GM23338 (cell line): ENCODE measurements around the gene WDR19. TPM values are rescaled to one million over a fixed set of nuclear protein-coding genes. Genes with fewer than 3 reads are reported as not detected.

ENCODE experiments used
- ATAC-seq: fragments of 200-7000 bp; cut with Tn5 transposase; 3 replicates; pipeline ENCODE4 v1.9.1; 2020
- DNase-seq: peaks from one replicate; pipeline ENCODE4 v3.0.0-alpha.2; 2015; ENCODE audit warnings: low spot score
- H2AFZ ChIP-seq: fragments of 200-600 bp; sonication (generic); 2 replicates; pipeline ENCODE4 v1.8.0; 2016; ENCODE audit warnings: antibody characterized with exemption, mild to moderate bottlenecking, moderate library complexity
- H3F3A ChIP-seq: fragments of 200-600 bp; sonication (generic); replicated peaks from 2 replicates; pipeline ENCODE4 v1.8.0; 2017; ENCODE audit warnings: antibody characterized with exemption, mixed run types, low read depth
- H3K27ac ChIP-seq: fragments of 200-600 bp; sonication (generic); 2 replicates; pipeline ENCODE4 v1.6.1; 2016; ENCODE audit warnings: low read depth
- H3K27me3 ChIP-seq: fragments of 200-600 bp; sonication (generic); 2 replicates; pipeline ENCODE4 v1.8.0; 2016; ENCODE audit warnings: mild to moderate bottlenecking, mixed run types, moderate library complexity; ENCODE audit not compliant: insufficient read depth
- H3K36me3 ChIP-seq: fragments of 200-600 bp; sonication (generic); 2 replicates; pipeline ENCODE4 v1.8.0; 2016; ENCODE audit warnings: mild to moderate bottlenecking; ENCODE audit not compliant: insufficient read depth
- H3K4me1 ChIP-seq: fragments of 200-600 bp; sonication (generic); 2 replicates; pipeline ENCODE4 v1.8.0; 2016; ENCODE audit warnings: mild to moderate bottlenecking, moderate library complexity; ENCODE audit not compliant: insufficient read depth
- H3K4me2 ChIP-seq: fragments of 200-600 bp; sonication (generic); 2 replicates; pipeline ENCODE4 v1.7.1; 2017; ENCODE audit warnings: mixed run types
- H3K4me3 ChIP-seq: fragments of 200-600 bp; sonication (generic); 2 replicates; pipeline ENCODE4 v1.6.1; 2016; ENCODE audit warnings: mixed run types
- H3K79me2 ChIP-seq: fragments of 200-600 bp; sonication (generic); replicated peaks from 2 replicates; pipeline ENCODE4 v1.8.0; 2017; ENCODE audit warnings: mild to moderate bottlenecking; ENCODE audit not compliant: insufficient read depth
- H3K9me2 ChIP-seq: fragments of 200-600 bp; sonication (generic); 2 replicates; pipeline ENCODE4 v1.8.0; 2017; ENCODE audit not compliant: insufficient read depth
- H4K20me1 ChIP-seq: fragments of 200-600 bp; sonication (generic); replicated peaks from 2 replicates; pipeline ENCODE4 v1.8.0; 2017; ENCODE audit warnings: mild to moderate bottlenecking; ENCODE audit not compliant: insufficient read depth
- H3K27ac Mint-ChIP-seq: 2 replicates; pipeline ENCODE4 v1.8.0; 2020; ENCODE audit warnings: inconsistent platforms, mild to moderate bottlenecking, moderate library complexity, mixed read lengths
- H3K27me3 Mint-ChIP-seq: 3 replicates; pipeline ENCODE4 v1.8.0; 2022; ENCODE audit warnings: low read depth, mild to moderate bottlenecking, moderate library complexity, mixed read lengths, inconsistent platforms; ENCODE audit not compliant: insufficient read depth, poor library complexity
- H3K36me3 Mint-ChIP-seq: 3 replicates; pipeline ENCODE4 v1.8.0; 2021; ENCODE audit warnings: low read depth, mild to moderate bottlenecking, inconsistent platforms, moderate library complexity, mixed read lengths
- H3K4me1 Mint-ChIP-seq: 3 replicates; pipeline ENCODE4 v1.8.0; 2020; ENCODE audit warnings: mild to moderate bottlenecking, inconsistent platforms, mixed read lengths
- H3K4me3 Mint-ChIP-seq: 3 replicates; pipeline ENCODE4 v1.8.0; 2021; ENCODE audit warnings: moderate library complexity, mild to moderate bottlenecking, inconsistent platforms, mixed read lengths
- H3K9me3 Mint-ChIP-seq: 3 replicates; pipeline ENCODE4 v1.8.0; 2020; ENCODE audit warnings: moderate library complexity, mild to moderate bottlenecking, inconsistent platforms, mixed read lengths
- CREB1 ChIP-seq: fragments of 250-450 bp; sonication (Bioruptor Pico); IDR thresholded peaks from 2 replicates; pipeline ENCODE4 v1.5.0; 2020; ENCODE audit warnings: low read depth, mild to moderate bottlenecking, moderate library complexity
- CTCF ChIP-seq, 2 experiments: fragments of 200-600 bp in 1 of 2; sonication (generic) in 1 of 2; conservative IDR thresholded peaks; 2 replicates each; pipeline versions ENCODE4 v1.5.1 to v1.6.1; 2016 to 2017; ENCODE audit warnings: antibody characterized with exemption in 2 of 2, low read depth in 2 of 2, mild to moderate bottlenecking in 2 of 2, moderate library complexity in 1 of 2
- ETS1 ChIP-seq: IDR thresholded peaks from 2 replicates; pipeline ENCODE4 v1.6.1; 2016; ENCODE audit warnings: antibody characterized with exemption
- EZH2 ChIP-seq: fragments of 200-600 bp; sonication (generic); IDR thresholded peaks from one replicate; pipeline ENCODE4 v1.8.0; 2017; ENCODE audit warnings: antibody characterized with exemption, mild to moderate bottlenecking, low read depth; ENCODE audit not compliant: unreplicated experiment
- EZH2phosphoT487 ChIP-seq: fragments of 200-600 bp; sonication (generic); IDR thresholded peaks from one replicate; pipeline ENCODE4 v1.8.1; 2018; ENCODE audit warnings: antibody characterized with exemption; ENCODE audit not compliant: unreplicated experiment
- JUNB ChIP-seq: IDR thresholded peaks from one replicate; pipeline ENCODE4 v1.6.1; 2016; ENCODE audit warnings: antibody characterized with exemption; ENCODE audit not compliant: unreplicated experiment
- NANOG ChIP-seq: IDR thresholded peaks from 2 replicates; pipeline ENCODE4 v1.6.1; 2016; ENCODE audit warnings: antibody characterized with exemption, borderline replicate concordance
- POLR2AphosphoS5 ChIP-seq: IDR thresholded peaks from 2 replicates; pipeline ENCODE4 v1.6.1; 2016; ENCODE audit warnings: antibody characterized with exemption, low read depth
- REST ChIP-seq: IDR thresholded peaks from one replicate; pipeline ENCODE4 v1.6.1; 2018; ENCODE audit warnings: antibody characterized with exemption; ENCODE audit not compliant: unreplicated experiment
- STAT1 ChIP-seq: IDR thresholded peaks from one replicate; pipeline ENCODE4 v1.6.1; 2016; ENCODE audit warnings: antibody characterized with exemption; ENCODE audit not compliant: unreplicated experiment
- ZNF114 ChIP-seq: fragments of 250-450 bp; sonication (Bioruptor Pico); IDR thresholded peaks from 2 replicates; pipeline ENCODE4 v1.5.0; 2020; ENCODE audit warnings: mild to moderate bottlenecking, moderate library complexity
- ZNF331 ChIP-seq: fragments of 250-450 bp; sonication (Bioruptor Pico); IDR thresholded peaks from 2 replicates; pipeline ENCODE4 v1.5.0; 2020; ENCODE audit warnings: low read depth, mild to moderate bottlenecking, moderate library complexity
- ZNF462 ChIP-seq: fragments of 250-450 bp; sonication (Bioruptor Pico); IDR thresholded peaks from 2 replicates; pipeline ENCODE4 v1.5.0; 2020; ENCODE audit warnings: mild to moderate bottlenecking, moderate library complexity
- polyA plus RNA-seq: library from polyadenylated mRNA; unstranded; fragments of >200 nt; fragmentation: Nextera tagmentation; extraction: Ambion mirVana; gene quantifications from 2 replicates; pipeline ENCODE4 v1.2.1, GENCODE V29; 2016
- total RNA-seq: library from RNA; depleted of rRNA; stranded (reverse); fragments of >200 nt; shearing (Covaris generic); gene quantifications from 2 replicates; pipeline ENCODE4 v1.2.3, GENCODE V29; 2014

WDR19 gene
- total and polyA plus RNA-seq, 2 experiments from 2014 or later: 17.2 to 23.7 TPM

- H3F3A ChIP-seq: no peaks in the 10 kb centered on the region
- H3K4me1 ChIP-seq: no peaks in the 10 kb centered on the region
- TF ChIP-seq STAT1: no peak
- no peak for TF ChIP-seq NANOG
- TF ChIP-seq EZH2: no peak
- no peak for TF ChIP-seq ZNF114 (CRISPR knock-in tag)
- no peak for TF ChIP-seq ZNF462 (CRISPR knock-in tag)
- TF ChIP-seq EZH2phosphoT487: no peak
- no peak for TF ChIP-seq ZNF331 (CRISPR knock-in tag)
- no peak for TF ChIP-seq JUNB
- no peak for TF ChIP-seq REST
- TF ChIP-seq CTCF (conservative IDR thresholded peaks at IDR 0.05; ENCODE audit: low read depth in 2 of 2): no peak
- TF ChIP-seq ETS1: no peak
- TF ChIP-seq CREB1 (CRISPR knock-in tag): no peak
- no peak for TF ChIP-seq POLR2AphosphoS5
- H3K9me2 ChIP-seq: no peaks in the 10 kb centered on the region
- H4K20me1 ChIP-seq: no peaks in the 10 kb centered on the region
- no peaks in the 10 kb centered on the region for H3K79me2 ChIP-seq
- no peak overlapping the region for H3K4me2 ChIP-seq
- H3K27ac ChIP-seq: no peak overlapping the region
- Mint-ChIP-seq H3K4me1 (no peaks in the 10 kb centered on the region), H3K27me3 (peaks cover 1% of the 10 kb centered on the region), H3K27ac (no peak overlapping the region), H3K36me3 (peaks cover 41% of the 10 kb centered on the region), H3K9me3 (peaks cover 35% of the 10 kb centered on the region), H3K4me3 (no peak overlapping the region)
- H3K27me3 ChIP-seq: no peaks in the 10 kb centered on the region
- H3K4me3 ChIP-seq: no peak overlapping the region
- no peak for DNase-seq
- peaks cover 13% of the 10 kb centered on the region; the same call in 1 of the 2 replicates for H3K36me3 ChIP-seq
- ATAC-seq: no peak
- no peak overlapping the region for H2AFZ ChIP-seq
These were observed 61.1 kb downstream of the WDR19 start for GRCh38 chr4:39243462-39243861.
